Measurements from ENCODE around the gene C1orf105.
A peak's percentile ranks its signal among the peaks of the same experiment; 100 is the strongest.
"Not testable (repeated sequence)": the region's sequence is repeated elsewhere in the genome, so short reads cannot be mapped to it uniquely, and the experiment has no call there.

C1orf105 gene

GRCh38 chr1:172496127-172496526 is 75.6 kb downstream of the C1orf105 start:
- DNase-seq: not testable (repeated sequence)

- no peak for DNase-seq
Measured at GRCh38 chr1:172496678-172497077, 76.2 kb downstream of the C1orf105 start.

GRCh38 chr1:172497230-172497629 is 76.7 kb downstream of the C1orf105 start:
- no peak for DNase-seq

GRCh38 chr1:172498857-172499256 is 78.4 kb downstream of the C1orf105 start:
- DNase-seq: no peak

GRCh38 chr1:172499636-172500141 is 79.2 kb downstream of the C1orf105 start:
- DNase-seq: peak; percentile 4

GRCh38 chr1:172500207-172500606 is 79.7 kb downstream of the C1orf105 start:
- DNase-seq: no peak

- no peak for DNase-seq
Measured at GRCh38 chr1:172507741-172508140, 87.3 kb downstream of the C1orf105 start.

- DNase-seq: no peak
Measured at GRCh38 chr1:172510479-172510878, 90.0 kb downstream of the C1orf105 start.

- no peak for DNase-seq
Measured at GRCh38 chr1:172512591-172512990, 92.1 kb downstream of the C1orf105 start.

- no peak for DNase-seq
Measured at GRCh38 chr1:172513479-172513878, 93.0 kb downstream of the C1orf105 start.

GRCh38 chr1:172514108-172514507 is 93.6 kb downstream of the C1orf105 start:
- DNase-seq: no peak

GRCh38 chr1:172515436-172515835 is 95.0 kb downstream of the C1orf105 start:
- no peak for DNase-seq

- no peak for DNase-seq
Measured at GRCh38 chr1:172515927-172516326, 95.4 kb downstream of the C1orf105 start.

GRCh38 chr1:172517081-172517480 is 96.6 kb downstream of the C1orf105 start:
- DNase-seq: no peak

- no peak for DNase-seq
Measured at GRCh38 chr1:172517545-172517944, 97.1 kb downstream of the C1orf105 start.
